H1 (cell line): Measurements from ENCODE around the gene KLB. TPM values are rescaled to one million over a fixed set of nuclear protein-coding genes. Genes with fewer than 3 reads are reported as not detected.
A peak's percentile ranks its signal among the peaks of the same experiment; 100 is the strongest.

Source experiments
- ASH2L ChIP-seq: fragments of 200-600, 300-600 bp; sonication (generic); IDR thresholded peaks from one replicate; pipeline ENCODE4 v1.7.1; 2017; ENCODE audit warnings: low read length
- BACH1 ChIP-seq: IDR thresholded peaks from 2 replicates; pipeline ENCODE4 v1.6.1; 2012; ENCODE audit warnings: low read length, improper control_type of control experiment
- CHD1 ChIP-seq: IDR thresholded peaks from 2 replicates; pipeline ENCODE4 v1.6.1; 2012; ENCODE audit warnings: low read depth, low read length, improper control_type of control experiment
- CHD2 ChIP-seq: IDR thresholded peaks from 2 replicates; pipeline ENCODE4 v1.6.1; 2012; ENCODE audit warnings: low read length, improper control_type of control experiment
- EP300 ChIP-seq, 2 experiments: IDR thresholded peaks; 1 replicate in 1 of 2; 2 replicates in 1 of 2; pipeline ENCODE4 v1.6.1; 2011 to 2012; ENCODE audit warnings: low read depth in 2 of 2, low read length in 2 of 2, mild to moderate bottlenecking in 2 of 2, borderline replicate concordance in 1 of 2, inconsistent platforms in 1 of 2, moderate library complexity in 1 of 2
- FOSL1 ChIP-seq: IDR thresholded peaks from 2 replicates; pipeline ENCODE4 v1.6.1; 2011; ENCODE audit warnings: mild to moderate bottlenecking, low read depth, low read length, moderate library complexity; ENCODE audit not compliant: insufficient read depth
- GABPA ChIP-seq: IDR thresholded peaks from 2 replicates; pipeline ENCODE4 v1.6.1; 2011; ENCODE audit warnings: mild to moderate bottlenecking, low read length, moderate library complexity, borderline replicate concordance; ENCODE audit not compliant: insufficient read depth
- GTF2F1 ChIP-seq: IDR thresholded peaks from 2 replicates; pipeline ENCODE4 v1.6.1; 2012; ENCODE audit warnings: low read depth, low read length, improper control_type of control experiment, borderline replicate concordance
- KDM1A ChIP-seq: fragments of 200-600, 300-600 bp; sonication (generic); IDR thresholded peaks from 2 replicates; pipeline ENCODE4 v1.7.1; 2016; ENCODE audit warnings: mild to moderate bottlenecking, low read length, borderline replicate concordance
- MAFK ChIP-seq: IDR thresholded peaks from 2 replicates; pipeline ENCODE4 v1.6.1; 2012; ENCODE audit warnings: low read depth, mild to moderate bottlenecking, improper control_type of control experiment, low read length
- NRF1 ChIP-seq: IDR thresholded peaks from 2 replicates; pipeline ENCODE4 v1.6.1; 2011; ENCODE audit warnings: mild to moderate bottlenecking, low read depth, low read length, improper control_type of control experiment
- PHF8 ChIP-seq: fragments of 200-600 bp; sonication (generic); conservative IDR thresholded peaks from 2 replicates; pipeline ENCODE4 v1.7.1; 2012; ENCODE audit warnings: low read depth, mild to moderate bottlenecking, inconsistent platforms, low read length, moderate library complexity
- POLR2A ChIP-seq, 2 experiments: IDR thresholded peaks; 1 replicate in 1 of 2; 2 replicates in 1 of 2; pipeline ENCODE4 v1.6.1; 2011; ENCODE audit warnings: low read depth in 2 of 2, low read length in 2 of 2, mild to moderate bottlenecking in 2 of 2; ENCODE audit errors: control extremely low read depth in 1 of 2
- POLR2AphosphoS5 ChIP-seq: IDR thresholded peaks from 2 replicates; pipeline ENCODE4 v1.6.1; 2011; ENCODE audit warnings: low read depth, low read length
- RAD21 ChIP-seq, 2 experiments: IDR thresholded peaks in 1 of 2; conservative IDR thresholded peaks in 1 of 2; 2 replicates each; pipeline ENCODE4 v1.6.1; 2011; ENCODE audit warnings: low read depth in 2 of 2, low read length in 2 of 2, improper control_type of control experiment in 1 of 2, inconsistent platforms in 1 of 2, mild to moderate bottlenecking in 1 of 2, moderate library complexity in 1 of 2
- RFX5 ChIP-seq: IDR thresholded peaks from 2 replicates; pipeline ENCODE4 v1.6.1; 2011; ENCODE audit warnings: low read depth, low read length, improper control_type of control experiment, borderline replicate concordance
- SIN3A ChIP-seq, 2 experiments: IDR thresholded peaks in 1 of 2; conservative IDR thresholded peaks in 1 of 2; 2 replicates each; pipeline ENCODE4 v1.6.1; 2011 to 2012; ENCODE audit warnings: low read length in 2 of 2, improper control_type of control experiment in 1 of 2, low read depth in 1 of 2, mild to moderate bottlenecking in 1 of 2
- SIX5 ChIP-seq: IDR thresholded peaks from 2 replicates; pipeline ENCODE4 v1.6.1; 2011; ENCODE audit warnings: mild to moderate bottlenecking, low read depth, low read length
- SP2 ChIP-seq: IDR thresholded peaks from 2 replicates; pipeline ENCODE4 v1.6.1; 2012; ENCODE audit warnings: mild to moderate bottlenecking, low read length, inconsistent platforms
- SRF ChIP-seq: IDR thresholded peaks from 2 replicates; pipeline ENCODE4 v1.6.1; 2011; ENCODE audit warnings: mild to moderate bottlenecking, low read depth, low read length, moderate library complexity
- TEAD4 ChIP-seq: IDR thresholded peaks from 2 replicates; pipeline ENCODE4 v1.6.1; 2012; ENCODE audit warnings: low read depth, low read length, inconsistent platforms, mixed read lengths
- YY1 ChIP-seq: IDR thresholded peaks from 2 replicates; pipeline ENCODE4 v1.6.1; 2011; ENCODE audit warnings: low read depth, mild to moderate bottlenecking, low read length
- polyA plus RNA-seq, 7 experiments: library from polyadenylated mRNA; depleted of rRNA in 3 of 7; stranded (reverse) in 5 of 7; unstranded in 2 of 7; fragments of >200 nt in 5 of 7; fragments of 200-250 nt in 2 of 7; gene quantifications; 1 replicate in 5 of 7; 2 replicates in 1 of 7; 4 replicates in 1 of 7; pipeline versions ENCODE4 v1.2.1 to v1.2.3, GENCODE V29; 2011 to 2013; ENCODE audit warnings: missing spikeins in 2 of 7, mixed read lengths in 2 of 7
- total RNA-seq: library from RNA; stranded (reverse); fragmentation: NEBNext Ultra II Directional; extraction: Animal tissue kit (Norgen Biotek cat#: 25700); gene quantifications from 2 replicates; pipeline ENCODE4 v1.2.1, GENCODE V29; 2021
- TF ChIP-seq, protein P1 (sequence below): IDR thresholded peaks from 2 replicates; pipeline ENCODE4 v1.6.1; 2012; ENCODE audit warnings: inconsistent platforms
- TF ChIP-seq, protein P2 (sequence below): IDR thresholded peaks from 2 replicates; pipeline ENCODE4 v1.6.1; 2011; ENCODE audit warnings: low read depth, mild to moderate bottlenecking, low read length; ENCODE audit not compliant: insufficient read depth

The KLB gene
- total and polyA plus RNA-seq, 2 of the 8 experiments (the other 6 are each of a cell fraction or from before 2014, with no cell fraction given) = 0.03 TPM; not detected in 1

DNA sequence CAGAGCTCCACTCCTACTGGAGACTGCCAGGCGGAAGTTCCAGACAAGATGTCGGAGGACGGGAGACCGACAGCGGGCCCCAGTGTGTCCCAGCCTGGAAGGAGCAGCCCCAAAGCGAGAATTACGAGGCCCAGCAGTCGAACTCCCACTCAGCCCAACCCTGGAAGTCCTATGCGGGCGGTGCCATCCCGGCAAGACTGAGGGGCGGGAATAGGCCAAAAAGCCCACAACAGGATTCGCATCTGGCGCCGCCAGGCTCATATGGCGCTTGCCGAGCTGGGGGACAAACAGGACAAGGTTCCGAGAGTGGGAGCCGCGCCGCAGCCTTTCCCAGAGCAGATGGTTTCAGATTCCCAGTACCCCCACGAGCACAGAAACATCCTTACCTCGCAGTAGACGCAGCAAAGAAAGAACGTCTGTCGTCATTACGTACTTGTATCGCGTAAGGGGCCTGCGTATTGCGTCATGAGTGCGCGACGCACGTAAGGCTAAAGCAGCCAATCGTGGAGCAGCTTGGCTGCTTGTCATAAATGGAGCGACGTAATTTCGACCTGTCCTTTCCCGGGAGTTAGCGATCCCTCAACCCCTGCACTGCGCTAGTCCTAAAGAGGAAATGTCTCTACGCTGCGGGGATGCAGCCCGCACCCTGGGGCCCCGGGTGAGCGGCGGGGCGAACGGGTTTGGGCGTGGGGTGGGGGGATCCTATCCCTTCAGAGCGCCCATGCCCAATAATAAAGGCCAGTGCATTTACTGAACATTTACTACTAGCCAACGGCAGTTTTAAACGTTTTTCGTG, 52.0 kb downstream of the KLB start, which contains the start of the genes LIAS and RPL9 (continued):
- TF ChIP-seq BACH1 (0 out of 2 replicates have a peak, but pooled peaks have one; percentile 13), KDM1A (no peak), SIN3A (conservative IDR thresholded peaks at IDR 0.05 in 1 of 2, IDR thresholded peaks at IDR 0.05 in 1 of 2; ENCODE audit: low read depth in 1 of 2, low read length in 2 of 2) (peak; percentile 26 to 87; a peak in 2 of 4 replicates), CHD2 (peak; percentile 79), YY1 (peak; percentile 76), ASH2L (peak; percentile 84), POLR2AphosphoS5 (peak; percentile 98), RAD21 (IDR thresholded peaks at IDR 0.05 in 1 of 2, conservative IDR thresholded peaks at IDR 0.05 in 1 of 2; ENCODE audit: low read depth in 2 of 2, low read length in 2 of 2) (no peak), TEAD4 (no peak), GTF2F1 (peak; percentile 57), RFX5 (no peak), GABPA (no peak), SRF (peak; percentile 78), FOSL1 (no peak), EP300 (IDR thresholded peaks at IDR 0.05; ENCODE audit: borderline replicate concordance in 1 of 2, low read depth in 2 of 2, low read length in 2 of 2) (no peak), CHD1 (no peak), SP2 (no peak), MAFK (no peak), NRF1 (no peak), PHF8 (peak; percentile 93), SIX5 (no peak), POLR2A (IDR thresholded peaks at IDR 0.05; ENCODE audit: control extremely low read depth in 1 of 2, low read depth in 2 of 2, low read length in 2 of 2) (peak; percentile 97 to 99)
- TF ChIP-seq, protein P1, sequence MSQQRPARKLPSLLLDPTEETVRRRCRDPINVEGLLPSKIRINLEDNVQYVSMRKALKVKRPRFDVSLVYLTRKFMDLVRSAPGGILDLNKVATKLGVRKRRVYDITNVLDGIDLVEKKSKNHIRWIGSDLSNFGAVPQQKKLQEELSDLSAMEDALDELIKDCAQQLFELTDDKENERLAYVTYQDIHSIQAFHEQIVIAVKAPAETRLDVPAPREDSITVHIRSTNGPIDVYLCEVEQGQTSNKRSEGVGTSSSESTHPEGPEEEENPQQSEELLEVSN = no peak
- TF ChIP-seq, protein P2, sequence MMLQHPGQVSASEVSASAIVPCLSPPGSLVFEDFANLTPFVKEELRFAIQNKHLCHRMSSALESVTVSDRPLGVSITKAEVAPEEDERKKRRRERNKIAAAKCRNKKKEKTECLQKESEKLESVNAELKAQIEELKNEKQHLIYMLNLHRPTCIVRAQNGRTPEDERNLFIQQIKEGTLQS = peak; percentile 86
